Cardiac fibroblast (primary cell): ENCODE results near the gene UBC.

Experiments used
- DNase-seq, 2 donors: peaks; one replicate each; pipeline versions ENCODE4 v3.0.0 to v3.0.0-alpha.2; 2010; ENCODE audit warnings: low read depth in 2 of 2
- H3K4me3 ChIP-seq, 2 donors: replicated peaks in 1 of 2; 1 replicate in 1 of 2; 2 replicates in 1 of 2; pipeline ENCODE4 v1.5.1; 2011; ENCODE audit warnings: low read depth in 2 of 2, low read length in 2 of 2, mild to moderate bottlenecking in 2 of 2, moderate library complexity in 1 of 2
- CTCF ChIP-seq: IDR thresholded peaks from one replicate; pipeline ENCODE4 v1.5.1; 2011; ENCODE audit warnings: low read depth, mild to moderate bottlenecking, low read length, inconsistent platforms

The UBC gene

GRCh38 chr12:124952801-124953200 lies 38.4 kb upstream of the UBC start:
- TF ChIP-seq CTCF: no peak
- no peak overlapping the region for H3K4me3 ChIP-seq
- no peak for DNase-seq

GRCh38 chr12:124952295-124952694 lies 37.8 kb upstream of the UBC start:
- no peak overlapping the region for H3K4me3 ChIP-seq
- TF ChIP-seq CTCF: no peak
- DNase-seq: no peak

GRCh38 chr12:124949779-124950728 lies 35.6 kb upstream of the UBC start:
- H3K4me3 ChIP-seq: no peak overlapping the region
- DNase-seq: no peak
- TF ChIP-seq CTCF: no peak

GRCh38 chr12:124949066-124949465 lies 34.6 kb upstream of the UBC start:
- H3K4me3 ChIP-seq: no peak overlapping the region
- TF ChIP-seq CTCF: no peak
- no peak for DNase-seq

GRCh38 chr12:124947561-124948398 lies 33.3 kb upstream of the UBC start:
- DNase-seq: no peak
- H3K4me3 ChIP-seq: no peak overlapping the region
- no peak for TF ChIP-seq CTCF

GRCh38 chr12:124947013-124947412 lies 32.6 kb upstream of the UBC start:
- DNase-seq: no peak

More at GRCh38 chr12:124947013-124947412, 32.6 kb upstream of the UBC start:
- H3K4me3 ChIP-seq: no peak overlapping the region
- no peak for TF ChIP-seq CTCF
